NB4 (cell line): ENCODE measurements around the gene MT2A.

Experiments
- DNase-seq: peaks from one replicate; pipeline ENCODE4 v3.0.0; 2010; ENCODE audit warnings: low read depth
- H3K4me3 ChIP-seq: one replicate; pipeline ENCODE4 v1.5.1; 2011; ENCODE audit warnings: mild to moderate bottlenecking, low read depth, low read length, moderate library complexity
- CTCF ChIP-seq: IDR thresholded peaks from one replicate; pipeline ENCODE4 v1.5.1; 2012; ENCODE audit warnings: low read depth, low read length
- MAX ChIP-seq: IDR thresholded peaks from 2 replicates; pipeline ENCODE4 v1.6.1; 2011; ENCODE audit warnings: low read depth, low read length
- MYC ChIP-seq: IDR thresholded peaks from 2 replicates; pipeline ENCODE4 v1.6.1; 2011; ENCODE audit warnings: low read depth, low read length
- POLR2A ChIP-seq: IDR thresholded peaks from 2 replicates; pipeline ENCODE4 v1.6.1; 2011; ENCODE audit warnings: mild to moderate bottlenecking; ENCODE audit not compliant: insufficient read length; ENCODE audit errors: extremely low read depth

The MT2A gene

DNA sequence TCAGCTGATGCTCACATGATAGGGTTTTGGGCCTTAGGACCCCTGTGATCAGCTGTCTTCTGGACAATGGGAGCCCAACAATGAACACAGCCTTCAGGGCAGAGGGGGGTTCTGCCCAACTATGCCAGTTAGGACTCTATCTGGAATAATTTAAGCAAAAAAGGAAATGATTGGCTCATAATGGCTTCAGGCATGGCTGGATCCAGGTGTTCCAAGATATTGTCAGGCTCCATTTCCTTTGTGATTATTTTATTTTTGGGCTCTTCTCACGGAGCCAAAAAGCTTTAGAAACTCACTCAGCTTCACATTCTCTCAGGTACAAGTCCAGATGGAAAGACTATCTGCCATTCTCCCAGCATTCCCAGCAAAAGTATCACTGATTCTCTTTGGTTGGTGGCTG, 2.9 kb upstream of the MT2A start:
- no peak for DNase-seq
- no peak for TF ChIP-seq POLR2A
- no peak for TF ChIP-seq MYC
- TF ChIP-seq CTCF, result no peak
- no peak for TF ChIP-seq MAX
- H3K4me3 ChIP-seq, result no peak overlapping the region

DNA sequence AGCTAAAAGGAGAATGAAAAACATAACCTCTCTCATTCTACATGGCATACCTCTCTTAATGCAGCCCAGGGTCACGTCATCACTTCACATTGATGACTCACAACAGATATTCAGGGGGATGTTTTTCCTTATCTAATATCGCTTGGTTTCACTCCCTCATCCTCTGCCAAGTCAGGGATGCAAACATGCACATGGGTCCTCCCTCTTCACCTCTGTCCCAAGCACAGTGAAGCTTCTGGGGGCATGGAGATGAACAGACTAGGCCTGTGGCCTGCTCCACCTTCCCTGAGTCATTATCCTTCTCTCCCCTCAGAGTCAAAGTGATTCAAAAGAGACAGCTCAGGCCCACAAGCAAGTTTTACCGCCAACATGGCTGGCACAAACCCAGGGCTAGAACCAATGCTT, 2.3 kb upstream of the MT2A start:
- no peak for TF ChIP-seq POLR2A
- no peak for TF ChIP-seq MAX
- no peak for TF ChIP-seq CTCF
- no peak for DNase-seq
- H3K4me3 ChIP-seq, result no peak overlapping the region

DNA sequence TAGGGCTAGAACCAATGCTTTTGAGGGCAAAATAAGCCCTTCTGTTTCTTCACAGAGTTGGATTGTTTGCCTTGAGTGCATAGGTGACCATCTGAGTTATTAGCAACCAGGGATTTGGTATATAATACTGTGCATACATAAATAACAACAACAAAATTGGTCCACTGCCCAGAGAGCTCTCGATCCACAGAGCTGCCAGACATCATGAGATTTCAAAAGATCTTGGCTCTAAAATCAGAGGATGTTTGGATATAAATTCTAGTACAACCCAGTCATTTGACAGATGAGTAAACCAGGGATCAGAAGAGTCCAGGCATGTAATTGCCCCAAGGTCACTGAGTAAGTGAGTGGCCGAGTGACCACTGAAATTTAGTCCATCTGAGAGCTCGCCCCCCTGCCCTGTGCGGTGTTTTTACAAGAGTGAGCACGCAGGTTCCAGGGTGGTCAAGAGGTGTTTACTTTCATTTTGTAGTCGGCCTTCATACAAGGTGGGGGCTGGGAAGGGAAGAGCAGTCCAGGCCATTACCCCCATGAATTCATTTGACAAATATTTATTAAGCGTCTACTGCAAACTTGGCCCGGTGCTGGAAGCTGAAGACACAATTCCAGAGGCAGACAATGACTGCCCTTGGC, 1.8 kb upstream of the MT2A start:
- no peak for TF ChIP-seq CTCF
- TF ChIP-seq MYC, result no peak
- no peak for TF ChIP-seq MAX
- no peak for TF ChIP-seq POLR2A
- DNase-seq, result no peak
- H3K4me3 ChIP-seq, result no peak overlapping the region

- TF ChIP-seq CTCF, result no peak
- TF ChIP-seq MAX, result no peak
- TF ChIP-seq MYC, result no peak
- TF ChIP-seq POLR2A, result no peak
- H3K4me3 ChIP-seq, result no peak overlapping the region
- peak; percentile 46 for DNase-seq
Measured at GRCh38 chr16:56607109-56607618, 1.2 kb upstream of the MT2A start.

GRCh38 chr16:56607675-56608042, 725 bp upstream of the MT2A start:
- peak; percentile 46 for DNase-seq
- TF ChIP-seq CTCF (no peak), POLR2A (no peak), MYC (no peak), MAX (no peak)
- H3K4me3 ChIP-seq, result peak overlapping the region; percentile 52

- peak overlapping the region; percentile 95 for H3K4me3 ChIP-seq
- peak; percentile 38 for DNase-seq
Measured at GRCh38 chr16:56608876-56609462, 585 bp downstream of the MT2A start.

More at GRCh38 chr16:56608876-56609462, 585 bp downstream of the MT2A start:
- TF ChIP-seq MAX, result no peak
- TF ChIP-seq CTCF, result no peak
- no peak for TF ChIP-seq MYC
- no peak for TF ChIP-seq POLR2A
